Uterus (tissue), 2 donors: ENCODE measurements around the gene TKT.

ENCODE experiments used
- CTCF ChIP-seq, 4 experiments: fragments of 200-600 bp in 2 of 4; fragments of 450-650 bp in 2 of 4; sonication (generic) in 2 of 4; IDR thresholded peaks; one replicate each; pipeline ENCODE4 v1.5.1; 2016 to 2019; ENCODE audit warnings: antibody characterized with exemption in 4 of 4, mild to moderate bottlenecking in 2 of 4, moderate library complexity in 1 of 4
- POLR2A ChIP-seq, 2 donors: fragments of 450-650 bp; IDR thresholded peaks; one replicate each; pipeline ENCODE4 v1.6.1; 2016; ENCODE audit warnings: antibody characterized with exemption in 2 of 2, mild to moderate bottlenecking in 1 of 2, moderate library complexity in 1 of 2

GRCh38 chr3:53175613-53176540 is 79.9 kb downstream of the TKT start:
- TF ChIP-seq POLR2A (IDR thresholded peaks at IDR 0.05), result no peak
- no peak for TF ChIP-seq CTCF (IDR thresholded peaks at IDR 0.05)
